ENCODE measurements around the gene NECTIN2.
"Not testable (repeated sequence)": the region's sequence is repeated elsewhere in the genome, so short reads cannot be mapped to it uniquely, and the experiment has no call there.

NECTIN2 gene

DNA sequence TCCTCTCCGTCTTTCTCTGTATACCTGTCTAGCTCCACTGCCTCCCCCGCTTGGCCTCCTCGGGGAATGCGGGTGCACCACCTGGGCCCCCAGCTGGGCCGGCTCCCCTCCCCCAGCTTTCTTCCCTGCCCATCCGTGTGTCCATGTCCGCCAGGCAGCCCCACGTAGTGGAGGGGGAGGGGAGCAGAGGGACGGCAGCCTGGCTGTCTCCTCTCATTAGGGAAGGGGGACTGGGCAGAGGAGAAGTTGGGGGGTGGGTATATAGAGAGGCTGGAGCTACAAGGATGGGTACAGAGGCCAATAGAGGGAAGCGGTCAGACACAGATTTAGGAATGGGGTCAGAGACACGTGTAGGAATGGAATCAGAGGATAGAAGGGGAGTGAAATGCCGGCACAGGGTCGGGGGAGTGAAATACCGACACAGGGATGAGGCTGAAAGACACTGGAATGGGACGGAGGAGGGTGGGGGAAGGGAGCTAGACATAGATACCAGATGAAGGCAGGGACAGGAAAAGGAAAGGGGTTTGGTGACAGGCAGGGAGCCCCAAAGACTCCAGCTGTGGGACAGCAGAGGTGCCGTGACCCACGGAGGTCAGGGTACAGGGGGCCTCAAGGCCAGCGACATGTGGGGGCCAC lies 2.8 kb downstream of the NECTIN2 start:
- DNase-seq (ENCODE audit: low read depth in 1 of 2, low spot score in 1 of 2), result no peak

- DNase-seq (ENCODE audit: low read depth in 1 of 2, low spot score in 1 of 2), result no peak
Measured at GRCh38 chr19:44850641-44851109, 4.6 kb downstream of the NECTIN2 start.

- DNase-seq (ENCODE audit: low read depth in 1 of 2, low spot score in 1 of 2), result no peak
Measured at GRCh38 chr19:44851427-44851826, 5.3 kb downstream of the NECTIN2 start.

DNA sequence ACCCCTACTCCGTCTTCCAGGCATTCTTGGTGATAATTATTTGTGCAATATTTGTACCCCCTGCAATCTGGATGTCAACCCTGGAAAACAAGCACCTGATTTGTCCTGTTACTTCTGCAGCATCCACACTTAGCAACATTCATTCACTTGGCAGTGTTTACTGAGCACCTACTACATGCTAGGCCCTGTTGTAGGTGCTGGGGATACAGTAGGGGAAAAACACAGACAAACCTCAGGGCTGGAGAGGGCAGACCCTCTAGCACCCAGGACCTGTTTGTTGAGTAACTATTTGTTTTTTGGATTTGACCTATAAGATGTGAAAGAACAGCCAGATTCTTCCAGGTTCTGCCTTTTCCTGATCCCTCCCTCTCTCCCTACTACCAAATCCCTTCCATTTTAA lies 9.5 kb downstream of the NECTIN2 start:
- DNase-seq (ENCODE audit: low read depth in 1 of 2, low spot score in 1 of 2), result no peak

GRCh38 chr19:44856421-44857083 lies 10.5 kb downstream of the NECTIN2 start:
- no peak for DNase-seq (ENCODE audit: low read depth in 1 of 2, low spot score in 1 of 2)

DNA sequence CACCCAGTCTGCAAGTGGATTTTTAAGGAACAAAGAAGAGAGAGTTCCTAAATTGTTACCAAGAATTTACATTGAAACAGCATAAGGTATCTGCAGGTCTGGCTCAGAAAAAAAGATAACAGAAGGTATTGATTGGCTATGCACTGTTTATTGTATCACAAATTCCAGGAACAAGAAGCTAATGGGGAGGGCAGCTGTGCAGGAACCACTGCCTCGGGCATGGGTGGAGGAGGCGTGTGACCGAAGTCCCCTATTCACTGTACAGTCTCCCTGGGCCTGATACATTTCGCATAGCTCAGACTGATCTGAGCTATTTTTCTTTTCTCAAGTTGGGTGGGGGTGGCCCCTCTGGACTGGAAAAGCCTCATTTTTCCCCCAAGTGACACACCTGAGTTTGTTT lies 11.7 kb downstream of the NECTIN2 start:
- no peak for DNase-seq (ENCODE audit: low read depth in 1 of 2, low spot score in 1 of 2)

GRCh38 chr19:44861576-44861975 lies 15.5 kb downstream of the NECTIN2 start:
- not testable (repeated sequence) for DNase-seq (ENCODE audit: low read depth in 1 of 2, low spot score in 1 of 2)

- no peak for DNase-seq (ENCODE audit: low read depth in 1 of 2, low spot score in 1 of 2)
Measured at GRCh38 chr19:44863990-44864389, 17.9 kb downstream of the NECTIN2 start.

GRCh38 chr19:44865196-44865767 lies 19.2 kb downstream of the NECTIN2 start:
- DNase-seq (ENCODE audit: low read depth in 1 of 2, low spot score in 1 of 2), result no peak

- DNase-seq (ENCODE audit: low read depth in 1 of 2, low spot score in 1 of 2), result no peak
Measured at GRCh38 chr19:44866664-44867063, 20.6 kb downstream of the NECTIN2 start.

- no peak for DNase-seq (ENCODE audit: low read depth in 1 of 2, low spot score in 1 of 2)
Measured at GRCh38 chr19:44867578-44867977, 21.5 kb downstream of the NECTIN2 start.

- no peak for DNase-seq (ENCODE audit: low read depth in 1 of 2, low spot score in 1 of 2)
Measured at GRCh38 chr19:44869733-44870470, 23.8 kb downstream of the NECTIN2 start.

GRCh38 chr19:44871809-44872208 lies 25.7 kb downstream of the NECTIN2 start:
- no peak for DNase-seq (ENCODE audit: low read depth in 1 of 2, low spot score in 1 of 2)

DNA sequence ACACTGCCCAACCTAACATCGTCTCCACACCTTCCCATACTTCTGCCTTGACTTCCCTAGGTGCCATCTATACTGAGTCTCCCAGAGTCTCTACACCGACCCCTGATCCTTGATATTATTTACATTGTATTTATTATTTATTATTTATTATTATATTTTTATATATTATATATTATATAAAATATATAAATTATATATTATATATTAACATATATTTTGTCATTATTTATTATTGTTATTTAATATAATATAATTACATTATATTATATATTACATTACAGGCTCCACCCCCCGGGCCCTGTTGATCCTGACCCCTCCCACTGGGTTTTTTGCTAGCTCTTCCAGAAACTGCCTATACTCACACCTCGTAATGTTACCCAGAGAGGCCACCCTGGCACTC lies 26.6 kb downstream of the NECTIN2 start:
- DNase-seq (ENCODE audit: low read depth in 1 of 2, low spot score in 1 of 2), result no peak

DNA sequence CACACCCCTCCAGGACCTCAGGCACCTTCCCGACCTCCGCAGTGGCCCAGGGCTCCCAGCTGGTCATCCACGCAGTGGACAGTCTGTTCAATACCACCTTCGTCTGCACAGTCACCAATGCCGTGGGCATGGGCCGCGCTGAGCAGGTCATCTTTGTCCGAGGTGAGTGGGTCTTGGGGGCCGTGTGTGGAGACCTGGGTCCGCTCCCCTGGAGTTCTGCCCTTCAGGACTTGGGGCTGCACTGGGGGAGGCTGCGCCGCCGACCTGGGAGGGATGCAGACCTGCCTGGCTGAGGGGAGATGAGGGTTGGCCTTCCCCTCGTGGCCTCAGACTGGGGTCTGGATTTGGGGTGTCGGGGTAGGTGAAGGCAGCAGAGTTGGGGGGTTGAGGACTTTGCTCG lies 28.2 kb downstream of the NECTIN2 start:
- no peak for DNase-seq (ENCODE audit: low read depth in 1 of 2, low spot score in 1 of 2)

GRCh38 chr19:44875666-44876451 lies 29.8 kb downstream of the NECTIN2 start:
- DNase-seq (ENCODE audit: low read depth in 1 of 2, low spot score in 1 of 2), result no peak

- no peak for DNase-seq (ENCODE audit: low read depth in 1 of 2, low spot score in 1 of 2)
Measured at GRCh38 chr19:44876930-44877535, 30.9 kb downstream of the NECTIN2 start.

DNA sequence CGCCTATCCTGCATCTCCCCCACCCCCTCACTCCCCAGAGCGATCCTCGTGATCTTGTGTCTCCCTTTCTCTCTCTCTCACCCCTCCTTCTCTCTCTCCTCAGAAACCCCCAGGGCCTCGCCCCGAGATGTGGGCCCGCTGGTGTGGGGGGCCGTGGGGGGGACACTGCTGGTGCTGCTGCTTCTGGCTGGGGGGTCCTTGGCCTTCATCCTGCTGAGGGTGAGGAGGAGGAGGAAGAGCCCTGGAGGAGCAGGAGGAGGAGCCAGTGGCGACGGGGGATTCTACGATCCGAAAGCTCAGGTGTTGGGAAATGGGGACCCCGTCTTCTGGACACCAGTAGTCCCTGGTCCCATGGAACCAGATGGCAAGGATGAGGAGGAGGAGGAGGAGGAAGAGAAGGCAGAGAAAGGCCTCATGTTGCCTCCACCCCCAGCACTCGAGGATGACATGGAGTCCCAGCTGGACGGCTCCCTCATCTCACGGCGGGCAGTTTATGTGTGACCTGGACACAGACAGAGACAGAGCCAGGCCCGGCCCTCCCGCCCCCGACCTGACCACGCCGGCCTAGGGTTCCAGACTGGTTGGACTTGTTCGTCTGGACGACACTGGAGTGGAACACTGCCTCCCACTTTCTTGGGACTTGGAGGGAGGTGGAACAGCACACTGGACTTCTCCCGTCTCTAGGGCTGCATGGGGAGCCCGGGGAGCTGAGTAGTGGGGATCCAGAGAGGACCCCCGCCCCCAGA lies 32.2 kb downstream of the NECTIN2 start:
- no peak for DNase-seq (ENCODE audit: low read depth in 1 of 2, low spot score in 1 of 2)

DNA sequence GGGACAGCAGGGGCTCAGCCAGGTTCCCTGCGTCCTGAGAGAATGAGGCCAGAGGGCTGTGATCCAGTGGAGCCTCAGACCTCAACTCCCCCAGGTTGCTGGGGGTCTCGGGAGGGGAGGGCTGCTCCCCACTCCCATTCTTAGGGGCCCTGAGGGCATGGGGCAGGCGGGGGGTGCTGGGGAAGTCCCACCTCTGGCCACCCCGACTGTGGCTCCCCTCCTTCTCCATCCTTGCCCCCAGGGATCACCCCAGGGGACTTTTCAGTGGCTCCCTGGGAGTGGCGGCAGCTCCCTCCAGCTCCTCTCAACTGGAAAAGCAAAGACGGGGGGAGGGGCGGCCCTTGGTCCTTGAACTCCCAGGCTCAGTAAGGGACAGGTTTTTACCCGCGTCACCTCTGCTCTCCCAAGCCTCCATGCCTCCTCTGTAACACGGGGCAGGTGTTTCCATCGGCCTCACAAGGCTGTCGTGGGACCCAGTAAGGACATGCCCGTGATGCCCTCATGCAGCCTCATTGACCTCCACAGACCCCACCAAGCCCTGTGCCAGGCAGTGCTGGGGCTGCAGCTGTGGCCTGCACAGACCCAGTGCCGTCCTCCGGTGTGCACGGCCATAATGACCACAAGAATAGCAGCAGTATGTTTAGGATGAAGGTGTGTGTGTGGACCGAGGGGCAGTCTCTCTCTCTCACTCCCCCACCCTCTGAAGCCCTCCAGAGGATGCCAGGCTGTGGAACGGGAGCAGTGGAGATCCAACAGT lies 33.4 kb downstream of the NECTIN2 start:
- DNase-seq (ENCODE audit: low read depth in 1 of 2, low spot score in 1 of 2), result no peak
